Right lung (tissue), 5 donors: ENCODE measurements around the gene HUS1. TPM values are rescaled to one million over a fixed set of nuclear protein-coding genes. Genes with fewer than 3 reads are reported as not detected.
"Not testable (repeated sequence)": the region's sequence is repeated elsewhere in the genome, so short reads cannot be mapped to it uniquely, and the experiment has no call there.

Experiments used
- DNase-seq, 2 donors: peaks; one replicate each; pipeline ENCODE4 v3.0.0-alpha.2; 2013
- polyA plus RNA-seq, 5 donors: library from polyadenylated mRNA; unstranded; fragments of 120-200 nt; gene quantifications; one replicate each; pipeline versions ENCODE4 v1.2.1 to v1.2.3, GENCODE V29; 2013; ENCODE audit warnings: inconsistent platforms in 1 of 5, low replicate concordance in 1 of 5; ENCODE audit not compliant: insufficient read length in 5 of 5, insufficient read depth in 1 of 5

The HUS1 gene
- polyA plus RNA-seq, 5 donors, result 18.4 to 31.2 (median 28.9) TPM

GRCh38 chr7:47931005-47932004 lies 48.1 kb downstream of the HUS1 start:
- DNase-seq, result no peak

- no peak for DNase-seq
Measured at GRCh38 chr7:47924266-47924665, 55.1 kb downstream of the HUS1 start.

- DNase-seq, result not testable (repeated sequence)
Measured at GRCh38 chr7:47923081-47923875, 56.1 kb downstream of the HUS1 start.

GRCh38 chr7:47916514-47916913 lies 62.9 kb downstream of the HUS1 start:
- DNase-seq, result not testable (repeated sequence)

- no peak for DNase-seq
Measured at GRCh38 chr7:47915616-47915976, 63.8 kb downstream of the HUS1 start.

DNA sequence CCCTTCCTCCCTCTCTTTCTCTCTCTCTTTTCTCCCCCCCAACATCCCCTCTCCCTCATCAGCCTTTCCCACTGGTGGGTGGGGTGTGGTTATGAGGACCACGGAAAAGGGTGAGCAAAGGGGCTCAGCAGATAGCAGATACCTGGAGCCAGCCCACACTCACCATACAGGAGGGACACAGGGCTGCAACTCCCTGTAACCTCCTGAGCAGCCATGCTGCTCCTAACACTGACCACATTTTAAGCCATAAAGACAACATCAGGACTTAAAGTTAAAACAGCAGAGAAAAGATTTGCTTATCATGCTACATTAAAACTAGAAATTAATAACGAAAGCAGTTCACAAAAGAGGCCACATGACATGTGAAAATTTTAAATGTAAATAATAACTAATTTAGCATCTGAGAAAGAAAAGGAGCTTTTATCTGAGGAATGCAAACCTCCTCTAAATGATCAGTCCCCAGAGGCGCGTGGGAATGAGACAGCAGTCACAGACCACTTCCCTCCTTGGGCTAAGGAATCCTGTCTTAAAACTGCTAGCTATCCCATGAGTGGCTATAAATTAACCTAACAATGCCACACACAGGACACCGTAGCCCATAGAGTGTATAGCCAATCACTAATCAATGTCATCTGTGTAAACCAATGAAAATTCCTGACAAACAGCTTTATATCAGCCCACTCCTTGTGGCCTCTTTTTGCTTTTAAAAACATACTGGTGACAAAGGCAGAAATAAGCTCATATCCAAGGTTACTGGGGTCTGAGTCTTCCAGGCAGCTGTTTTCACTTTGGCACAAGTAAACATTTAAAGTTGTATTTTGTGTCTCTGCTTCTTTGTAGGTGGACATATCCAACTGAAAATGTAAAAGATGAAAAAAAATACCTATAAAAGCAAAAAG lies 64.4 kb downstream of the HUS1 start:
- no peak for DNase-seq

Other genes starting within 250 kb of the HUS1 start
- under 1 TPM; 0.20 to 0.54 (median 0.28) TPM for gene PKD1L1, start 31.1 kb downstream of the HUS1 start, polyA plus RNA-seq
- gene SUN3, start 49.5 kb upstream of the HUS1 start, polyA plus RNA-seq, result under 1 TPM in 4 of 5 donors, not detected in 1; 0.25 to 0.53 (median 0.33) TPM
- gene C7orf57, start 55.9 kb upstream of the HUS1 start, polyA plus RNA-seq, result 1 to 10 TPM; 1.4 to 4.4 (median 2.7) TPM
- 10 to 100 TPM in 2 of 5 donors, 1 to 10 TPM in 3; 8.5 to 10.9 (median 10.0) TPM for gene UPP1, start 109.7 kb upstream of the HUS1 start, polyA plus RNA-seq
- 1 to 10 TPM in 4 of 5 donors, under 1 TPM in 1; 0.64 to 2.2 (median 1.4) TPM for gene ABCA13, start 191.8 kb upstream of the HUS1 start, polyA plus RNA-seq